PC-9 (cell line): ENCODE data around the gene KDM4B. TPM values are rescaled to one million over a fixed set of nuclear protein-coding genes. Genes with fewer than 3 reads are reported as not detected.

Source experiments
- BruUV-seq: library from RNA; stranded (reverse); fragments of 400-500 nt; replicated peaks from 2 replicates; lab custom pipeline; 2021; lab: Mats Ljungman, UMichigan
- CTCF ChIA-PET: fragments of 300-600 bp; sonication (Branson Sonifier 250); formaldehyde crosslinking; loops from one replicate; lab custom pipeline; 2022; ENCODE audit warnings: antibody characterized with exemption; lab: Charles Lee
- POLR2A ChIA-PET: fragments of 300-600 bp; sonication (Branson Sonifier 250); formaldehyde crosslinking; loops from one replicate; lab custom pipeline; 2022; ENCODE audit warnings: antibody characterized with exemption; ENCODE audit not compliant: unreplicated experiment; lab: Charles Lee
- DNase-seq, 2 experiments: peaks; one replicate each; pipeline versions ENCODE4 v3.0.0 to v3.0.0-alpha.2; 2015 to 2022; ENCODE audit warnings: mixed read lengths in 1 of 2
- H2AFZ ChIP-seq: fragments of 200-600 bp; sonication (generic); 2 replicates; pipeline ENCODE4 v1.8.1; 2017; ENCODE audit warnings: antibody characterized with exemption
- H3F3A ChIP-seq: fragments of 200-600 bp; sonication (generic); 2 replicates; pipeline ENCODE4 v1.8.1; 2017; ENCODE audit warnings: antibody characterized with exemption, mild to moderate bottlenecking, low read depth; ENCODE audit not compliant: insufficient read depth
- H3K27ac ChIP-seq: fragments of 200-600 bp; sonication (generic); 2 replicates; pipeline ENCODE4 v1.6.1; 2016; ENCODE audit warnings: mixed run types
- H3K27me3 ChIP-seq: fragments of 200-600 bp; sonication (generic); 2 replicates; pipeline ENCODE4 v1.6.1; 2016; ENCODE audit warnings: low read depth, mixed run types; ENCODE audit not compliant: insufficient read depth
- H3K36me3 ChIP-seq: fragments of 200-600 bp; sonication (generic); 2 replicates; pipeline ENCODE4 v1.6.1; 2016; ENCODE audit warnings: low read depth, mixed run types
- H3K4me1 ChIP-seq: fragments of 200-600 bp; sonication (generic); replicated peaks from 2 replicates; pipeline ENCODE4 v1.6.1; 2016; ENCODE audit warnings: mixed run types; ENCODE audit not compliant: insufficient read depth
- H3K4me2 ChIP-seq: fragments of 200-600 bp; sonication (generic); 2 replicates; pipeline ENCODE4 v1.6.1; 2017; ENCODE audit warnings: mixed run types
- H3K4me3 ChIP-seq: fragments of 200-600 bp; sonication (generic); 2 replicates; pipeline ENCODE4 v1.6.1; 2016; ENCODE audit warnings: mixed run types
- H3K79me2 ChIP-seq: fragments of 200-600 bp; sonication (generic); 2 replicates; pipeline ENCODE4 v1.6.1; 2017; ENCODE audit warnings: low read depth, mixed run types
- H3K9me2 ChIP-seq: fragments of 200-600 bp; sonication (generic); 2 replicates; pipeline ENCODE4 v1.8.1; 2017; ENCODE audit warnings: mild to moderate bottlenecking; ENCODE audit not compliant: insufficient read depth
- H3K9me3 ChIP-seq: fragments of 200-600 bp; sonication (generic); 2 replicates; pipeline ENCODE4 v1.8.1; 2016; ENCODE audit warnings: low read depth; ENCODE audit not compliant: insufficient read depth
- H4K20me1 ChIP-seq: fragments of 200-600 bp; sonication (generic); 2 replicates; pipeline ENCODE4 v1.8.1; 2017; ENCODE audit not compliant: insufficient read depth
- CTCF ChIP-seq: fragments of 200-600 bp; sonication (generic); conservative IDR thresholded peaks from 2 replicates; pipeline ENCODE4 v1.6.1; 2017; ENCODE audit warnings: mixed run types, antibody characterized with exemption, mild to moderate bottlenecking, moderate library complexity
- EZH2 ChIP-seq: fragments of 200-600 bp; sonication (generic); IDR thresholded peaks from 2 replicates; pipeline ENCODE4 v1.8.0; 2017; ENCODE audit warnings: antibody characterized with exemption, low read depth
- intact Hi-C: fragments of 100-400 bp; cut with micrococcal nuclease; formaldehyde crosslinking; loops from one replicate; pipeline ENCODE4 v1.10.0; 2022; ENCODE audit not compliant: unreplicated experiment
- total RNA-seq: library from RNA; stranded (reverse); gene quantifications from 2 replicates; pipeline ENCODE4 v1.2.3, GENCODE V29; 2021

KDM4B gene
- total RNA-seq, 1 experiment from 2014 or later = 19.5 TPM

DNA sequence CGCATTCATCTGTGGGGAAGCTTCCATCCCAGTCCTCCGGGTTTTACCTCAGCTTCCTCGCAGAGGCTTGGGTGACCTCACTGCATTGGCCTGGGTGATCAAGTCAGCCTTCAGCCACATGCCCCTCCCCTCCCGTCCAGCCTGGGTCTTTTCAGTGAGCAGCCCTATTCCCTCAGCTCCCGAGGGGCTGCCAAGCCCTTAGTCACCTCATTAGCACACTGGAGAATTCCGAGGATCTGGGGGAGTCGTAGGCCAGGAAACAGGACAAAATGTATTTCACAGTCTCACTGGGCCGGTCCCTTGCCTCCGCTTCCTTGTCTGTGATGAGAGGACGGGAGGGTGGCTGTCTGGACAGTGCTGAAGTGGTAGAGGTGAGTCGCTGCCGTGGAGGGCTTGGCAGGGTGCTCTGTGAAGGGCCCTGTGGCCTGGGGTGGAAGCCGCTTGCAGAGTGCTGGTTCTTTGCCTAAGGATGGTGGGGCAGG, 19.9 kb downstream of the KDM4B start:
- no TSS peak for BruUV-seq
- no peak overlapping the region for H3K27ac ChIP-seq
- ChIA-PET CTCF (no interaction called here), POLR2A (interaction anchor here (0.8 kb wide), 1 partner anchor 78 kb away, joined by 5 read pairs; no protein-coding TSS in a partner anchor)
- no peaks in the 10 kb centered on the region for H3K4me1 ChIP-seq
- no peaks in the 10 kb centered on the region for H3K9me3 ChIP-seq
- H2AFZ ChIP-seq = no peak overlapping the region
- no peak overlapping the region for H3K4me3 ChIP-seq
- no peaks in the 10 kb centered on the region for H3K27me3 ChIP-seq
- intact Hi-C loops = no loop called here
- H3K79me2 ChIP-seq = no peaks in the 10 kb centered on the region
- H3K9me2 ChIP-seq = no peaks in the 10 kb centered on the region
- no peak for TF ChIP-seq EZH2
- TF ChIP-seq CTCF = no peak
- H4K20me1 ChIP-seq = 0 out of 2 replicates have a peak, but pooled peaks cover 2% of the 10 kb centered on the region
- no peak overlapping the region for H3K4me2 ChIP-seq
- no peaks in the 10 kb centered on the region for H3F3A ChIP-seq
- no peaks in the 10 kb centered on the region for H3K36me3 ChIP-seq
- DNase-seq = no peak

GRCh38 chr19:4990306-4990705, 21.4 kb downstream of the KDM4B start:
- H3K4me2 ChIP-seq = no peak overlapping the region
- BruUV-seq = no TSS peak
- no peak for DNase-seq
- no peaks in the 10 kb centered on the region for H3F3A ChIP-seq
- ChIA-PET POLR2A (no interaction called here), CTCF (no interaction called here)
- intact Hi-C loops = no loop called here
- H3K27me3 ChIP-seq = no peaks in the 10 kb centered on the region
- no peaks in the 10 kb centered on the region for H3K79me2 ChIP-seq
- H4K20me1 ChIP-seq = no peaks in the 10 kb centered on the region
- no peaks in the 10 kb centered on the region for H3K9me3 ChIP-seq
- H3K36me3 ChIP-seq = no peaks in the 10 kb centered on the region
- no peaks in the 10 kb centered on the region for H3K9me2 ChIP-seq
- H3K4me3 ChIP-seq = no peak overlapping the region
- H3K27ac ChIP-seq = no peak overlapping the region
- H3K4me1 ChIP-seq = no peaks in the 10 kb centered on the region
- no peak for TF ChIP-seq CTCF
- H2AFZ ChIP-seq = no peak overlapping the region

GRCh38 chr19:4991538-4991937, 22.6 kb downstream of the KDM4B start:
- CTCF ChIA-PET = no interaction called here
- no peaks in the 10 kb centered on the region for H4K20me1 ChIP-seq
- no peaks in the 10 kb centered on the region for H3K79me2 ChIP-seq

More at GRCh38 chr19:4991538-4991937, 22.6 kb downstream of the KDM4B start:
- intact Hi-C loops = no loop called here
- no peak for TF ChIP-seq EZH2
- TF ChIP-seq CTCF = no peak
- no TSS peak for BruUV-seq
- Histone ChIP-seq H3K27ac (no peak overlapping the region), H3K27me3 (no peaks in the 10 kb centered on the region), H3K4me1 (no peaks in the 10 kb centered on the region), H2AFZ (no peak overlapping the region), H3K9me3 (no peaks in the 10 kb centered on the region), H3F3A (no peaks in the 10 kb centered on the region), H3K9me2 (no peaks in the 10 kb centered on the region), H3K36me3 (no peaks in the 10 kb centered on the region), H3K4me2 (no peak overlapping the region), H3K4me3 (no peak overlapping the region)
- no peak for DNase-seq
- POLR2A ChIA-PET = no interaction called here
